ENCODE results near the gene ATP2A1.
"Not testable (repeated sequence)": the region's sequence is repeated elsewhere in the genome, so short reads cannot be mapped to it uniquely, and the experiment has no call there.

Gene ATP2A1

GRCh38 chr16:28881565-28881964 is 3.3 kb downstream of the ATP2A1 start:
- not testable (repeated sequence) for DNase-seq, ATAC-seq

DNA sequence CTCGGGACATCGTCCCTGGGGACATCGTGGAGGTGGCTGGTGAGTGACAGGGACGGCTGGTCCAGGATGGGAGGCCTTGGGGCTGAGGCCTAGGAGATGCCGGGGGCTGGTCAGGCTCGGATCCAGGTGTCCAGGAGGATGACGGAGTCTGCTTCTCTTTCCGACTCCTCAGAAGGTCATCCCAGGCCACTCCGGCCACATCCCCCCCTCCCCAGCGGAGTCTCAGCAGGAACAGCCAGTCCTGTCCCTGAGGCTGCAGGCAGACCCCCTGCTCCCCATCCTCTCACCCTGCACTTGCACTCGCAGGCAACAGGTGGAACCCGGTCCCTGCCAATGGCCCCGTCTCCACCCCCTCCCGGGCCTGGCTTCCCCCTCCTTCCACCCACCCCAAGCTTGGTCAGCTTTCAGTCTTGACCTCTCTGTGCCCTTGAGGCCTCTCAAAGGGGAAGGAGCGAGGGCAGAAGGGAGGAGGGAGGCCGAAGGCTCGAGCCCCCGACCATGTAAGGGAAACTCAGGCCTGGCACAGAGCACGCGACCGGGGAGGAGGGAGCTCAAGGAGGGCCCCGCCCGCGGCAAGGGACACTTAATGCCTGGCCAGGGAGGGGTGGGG is 4.4 kb downstream of the ATP2A1 start:
- ATAC-seq = no peak

GRCh38 chr16:28883221-28883996 is 5.1 kb downstream of the ATP2A1 start:
- ATAC-seq (no peak), DNase-seq (no peak)

More for the DNA sequence above, 4.4 kb downstream of the ATP2A1 start:
- no peak for DNase-seq

GRCh38 chr16:28884045-28884444 is 5.8 kb downstream of the ATP2A1 start:
- DNase-seq (no peak), ATAC-seq (no peak)

DNA sequence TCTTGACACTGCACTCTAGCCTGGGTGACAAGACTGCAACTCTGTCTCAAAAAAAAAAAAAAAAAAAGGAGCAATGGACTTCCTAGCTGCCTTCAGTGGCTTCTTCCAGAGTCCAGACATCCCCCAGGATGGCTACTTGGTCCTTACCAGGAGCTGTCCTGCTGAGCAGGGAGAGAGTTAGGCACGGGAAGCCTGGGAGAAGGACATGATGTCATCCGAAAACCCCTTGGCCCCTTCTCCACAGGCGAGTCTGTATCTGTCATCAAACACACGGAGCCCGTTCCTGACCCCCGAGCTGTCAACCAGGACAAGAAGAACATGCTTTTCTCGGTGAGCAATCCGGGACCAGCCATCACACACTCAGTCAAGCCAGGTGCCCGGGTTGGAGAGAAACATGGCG is 8.7 kb downstream of the ATP2A1 start:
- ATAC-seq (no peak), DNase-seq (no peak)

DNA sequence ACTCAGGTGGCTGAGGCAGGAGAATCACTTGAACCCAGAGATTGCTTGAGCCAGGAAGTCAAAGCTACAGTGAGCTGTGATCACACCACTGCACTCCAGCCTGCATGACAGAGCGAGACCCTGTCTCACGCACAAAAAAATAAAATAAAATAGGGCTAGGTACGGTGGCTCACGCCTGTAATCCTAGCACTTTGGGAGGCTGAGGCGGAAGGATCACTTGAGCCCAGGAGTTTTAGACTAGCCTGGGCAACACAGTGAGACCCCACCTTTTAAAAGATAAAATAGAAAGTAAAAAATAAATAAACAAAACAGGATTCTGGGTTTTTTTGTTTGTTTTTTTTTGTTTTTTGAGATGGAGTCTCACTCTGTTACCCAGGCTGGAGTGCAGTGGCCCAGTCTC is 12.1 kb downstream of the ATP2A1 start:
- not testable (repeated sequence) for ATAC-seq, DNase-seq

DNA sequence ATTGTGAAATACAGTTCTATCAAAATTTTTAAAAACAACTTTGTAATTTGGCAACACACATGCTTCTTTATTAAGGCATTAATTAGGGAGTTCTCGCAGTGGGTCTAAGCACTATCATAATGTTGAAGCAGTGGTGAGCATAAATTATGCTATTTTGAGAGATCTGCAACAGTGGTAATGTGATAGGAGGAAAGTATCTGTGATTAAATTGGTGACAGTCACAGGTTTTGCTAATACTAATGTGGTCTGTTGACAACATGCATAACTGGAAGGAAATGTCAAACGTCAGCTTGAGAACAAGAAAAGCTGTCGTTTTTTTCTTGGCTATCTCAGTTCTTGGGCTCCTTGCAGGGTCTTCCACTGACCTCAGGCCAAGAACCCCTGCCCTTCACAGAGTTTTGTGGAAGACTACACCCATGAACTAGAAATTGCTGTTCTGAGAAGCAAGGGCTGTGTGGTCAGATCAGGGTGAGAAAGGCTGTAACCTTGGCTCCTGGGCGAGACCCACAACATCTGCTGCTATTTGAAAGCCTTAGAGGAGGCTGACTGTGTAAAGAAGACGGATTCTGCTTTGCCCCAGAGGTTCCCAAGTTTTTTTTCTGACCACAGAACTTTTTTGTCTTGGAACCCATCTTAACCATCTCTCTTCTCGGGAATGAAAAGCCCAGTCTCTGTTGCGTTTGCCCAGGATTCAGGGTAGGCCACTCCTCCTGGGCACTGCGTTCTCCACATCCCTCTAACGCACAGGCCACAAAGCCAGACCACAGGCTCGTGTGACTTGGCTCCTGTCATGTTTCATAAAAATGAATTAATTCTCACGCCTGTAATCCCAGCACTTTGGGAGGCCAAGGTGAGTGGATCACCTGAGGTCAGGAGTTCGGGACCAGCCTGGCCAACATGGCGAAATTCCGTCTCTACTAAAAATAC is 13.9 kb downstream of the ATP2A1 start:
- DNase-seq (no peak), ATAC-seq (no peak)

- DNase-seq (no peak), ATAC-seq (no peak)
These were observed 15.0 kb downstream of the ATP2A1 start for GRCh38 chr16:28893291-28893690.

DNA sequence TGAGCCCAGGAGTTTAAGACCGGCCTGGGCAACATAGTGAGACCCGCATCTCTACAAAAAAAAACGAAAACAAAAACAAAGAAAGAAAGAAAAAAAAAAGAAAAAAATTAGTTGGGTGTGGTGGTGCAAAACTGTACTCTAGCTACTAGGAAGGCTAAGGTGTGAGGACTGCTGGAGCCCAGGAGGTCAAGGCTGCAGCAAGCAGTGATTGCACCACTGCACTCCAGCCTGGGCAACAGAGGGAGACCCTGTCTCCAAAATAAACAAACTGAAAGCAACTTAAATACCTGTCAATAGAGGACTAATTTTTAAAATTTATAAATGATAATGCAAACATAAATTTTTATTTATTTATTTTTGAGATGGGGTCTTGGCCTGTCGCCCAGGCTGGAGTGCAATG is 17.3 kb downstream of the ATP2A1 start:
- ATAC-seq (no peak), DNase-seq (no peak)

GRCh38 chr16:28897826-28898225 is 19.5 kb downstream of the ATP2A1 start:
- no peak for ATAC-seq
- DNase-seq = no peak

- ATAC-seq (no peak), DNase-seq (no peak)
These were observed 20.0 kb downstream of the ATP2A1 start for GRCh38 chr16:28898266-28898665.

DNA sequence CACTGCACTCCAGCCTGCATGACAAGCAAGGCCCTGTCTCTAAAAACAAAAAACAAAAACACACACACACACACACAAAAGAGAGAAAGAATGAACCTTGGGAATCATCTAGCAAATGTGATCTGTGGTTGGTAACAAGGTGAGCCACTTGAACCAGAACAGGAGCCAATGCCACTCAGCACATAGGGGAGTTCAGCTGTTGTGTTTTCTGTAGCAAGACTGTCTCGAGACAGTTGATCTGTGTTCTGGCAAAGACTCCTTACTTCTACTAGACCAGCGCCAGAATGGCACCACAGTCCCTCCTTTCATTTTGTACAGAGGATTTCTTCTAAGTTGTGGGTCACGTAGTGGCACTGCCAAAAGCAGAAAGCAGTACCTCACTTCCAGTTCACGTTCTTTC is 20.7 kb downstream of the ATP2A1 start:
- no peak for ATAC-seq
- DNase-seq = no peak

GRCh38 chr16:28899882-28900590 is 21.7 kb downstream of the ATP2A1 start:
- no peak for ATAC-seq
- no peak for DNase-seq

DNA sequence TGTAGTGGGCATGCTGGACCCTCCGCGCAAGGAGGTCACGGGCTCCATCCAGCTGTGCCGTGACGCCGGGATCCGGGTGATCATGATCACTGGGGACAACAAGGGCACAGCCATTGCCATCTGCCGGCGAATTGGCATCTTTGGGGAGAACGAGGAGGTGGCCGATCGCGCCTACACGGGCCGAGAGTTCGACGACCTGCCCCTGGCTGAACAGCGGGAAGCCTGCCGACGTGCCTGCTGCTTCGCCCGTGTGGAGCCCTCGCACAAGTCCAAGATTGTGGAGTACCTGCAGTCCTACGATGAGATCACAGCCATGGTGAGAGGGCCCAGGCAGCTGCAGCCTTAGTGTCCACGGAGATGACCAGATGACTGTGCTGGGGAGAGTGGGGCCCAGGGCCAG is 22.3 kb downstream of the ATP2A1 start:
- DNase-seq = no peak
- no peak for ATAC-seq

DNA sequence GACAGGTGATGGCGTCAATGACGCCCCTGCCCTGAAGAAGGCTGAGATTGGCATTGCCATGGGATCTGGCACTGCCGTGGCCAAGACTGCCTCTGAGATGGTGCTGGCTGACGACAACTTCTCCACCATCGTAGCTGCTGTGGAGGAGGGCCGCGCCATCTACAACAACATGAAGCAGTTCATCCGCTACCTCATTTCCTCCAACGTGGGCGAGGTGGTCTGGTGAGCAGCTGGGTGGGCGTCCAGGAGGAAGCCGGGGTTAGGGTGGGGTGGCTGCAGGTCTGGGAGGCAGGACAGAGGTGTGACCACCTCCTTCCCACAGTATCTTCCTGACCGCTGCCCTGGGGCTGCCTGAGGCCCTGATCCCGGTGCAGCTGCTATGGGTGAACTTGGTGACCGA is 23.6 kb downstream of the ATP2A1 start:
- no peak for ATAC-seq
- DNase-seq = no peak

DNA sequence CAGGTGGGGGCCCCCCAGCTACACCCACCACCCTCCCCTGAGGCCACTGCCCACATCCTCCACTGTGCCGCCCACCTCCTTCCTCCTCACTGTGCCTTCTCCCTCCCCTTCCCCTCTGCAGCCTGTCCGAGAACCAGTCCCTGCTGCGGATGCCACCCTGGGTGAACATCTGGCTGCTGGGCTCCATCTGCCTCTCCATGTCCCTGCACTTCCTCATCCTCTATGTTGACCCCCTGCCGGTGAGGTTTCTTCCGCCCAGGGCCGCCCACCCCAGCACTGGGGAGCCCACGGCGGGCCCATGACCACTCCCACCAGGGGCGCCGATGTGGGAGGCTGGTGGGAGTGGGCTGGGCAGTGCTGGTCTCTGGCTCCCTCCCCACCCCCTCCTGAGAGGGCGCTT is 24.6 kb downstream of the ATP2A1 start:
- DNase-seq (no peak), ATAC-seq (peak; percentile 12)

DNA sequence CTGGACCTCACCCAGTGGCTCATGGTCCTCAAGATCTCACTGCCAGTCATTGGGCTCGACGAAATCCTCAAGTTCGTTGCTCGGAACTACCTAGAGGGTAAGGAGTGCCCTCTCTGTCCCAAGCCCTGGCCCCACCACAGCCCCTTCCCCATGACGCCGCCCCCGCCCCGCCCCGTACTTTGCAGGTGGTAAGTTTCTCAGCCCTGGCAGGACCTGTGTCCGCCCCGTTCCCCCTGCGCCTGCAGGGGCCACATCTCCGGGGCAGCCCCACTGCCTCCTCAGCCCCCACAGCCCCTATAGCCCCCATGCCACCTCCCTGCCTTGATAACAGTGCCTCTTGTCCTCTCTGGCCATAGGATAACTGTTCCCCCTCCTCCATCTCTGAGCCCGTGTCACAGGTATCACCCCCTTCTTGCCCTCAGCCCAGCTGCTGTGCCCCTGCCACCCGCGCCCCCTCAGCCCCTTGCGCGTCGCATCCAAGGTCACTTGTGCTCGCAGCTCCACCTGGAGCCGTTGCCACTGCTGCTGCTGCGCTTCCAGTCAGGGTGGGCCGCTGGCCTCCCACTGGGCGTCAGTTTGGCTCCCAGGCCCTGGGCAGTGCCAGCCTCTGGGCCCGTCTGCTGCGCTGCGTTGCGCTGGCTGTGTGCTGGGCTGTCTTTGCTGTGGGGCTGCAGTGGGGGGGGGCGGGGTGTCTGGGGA is 25.2 kb downstream of the ATP2A1 start:
- no peak for DNase-seq

GRCh38 chr16:28904363-28904762 is 26.1 kb downstream of the ATP2A1 start:
- ATAC-seq = no peak

More for the DNA sequence above, 25.2 kb downstream of the ATP2A1 start:
- ATAC-seq = no peak

DNA sequence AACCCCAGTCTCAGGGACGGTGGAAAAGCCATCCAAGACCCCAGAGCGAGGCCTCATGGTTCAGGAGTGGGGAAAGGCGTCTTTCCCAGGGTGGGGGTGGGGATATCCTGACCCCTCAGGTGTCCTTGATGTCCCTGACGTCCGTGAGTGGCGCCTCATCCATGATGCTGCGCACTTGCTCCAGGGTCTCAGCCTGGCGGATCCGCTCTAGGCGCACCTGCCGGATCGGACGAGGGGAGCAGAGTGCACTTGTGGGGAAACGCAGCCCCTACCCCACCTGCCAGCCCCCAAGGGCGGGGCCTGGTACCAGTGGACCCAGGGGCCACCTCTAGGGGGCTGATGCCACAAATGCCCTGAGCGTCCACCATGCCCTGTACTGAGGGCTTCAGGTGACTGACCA is 26.5 kb downstream of the ATP2A1 start:
- DNase-seq (no peak), ATAC-seq (no peak)

More at GRCh38 chr16:28904363-28904762, 26.1 kb downstream of the ATP2A1 start:
- no peak for DNase-seq

- ATAC-seq = no peak
These were observed 27.0 kb downstream of the ATP2A1 start for GRCh38 chr16:28905229-28905754.

DNA sequence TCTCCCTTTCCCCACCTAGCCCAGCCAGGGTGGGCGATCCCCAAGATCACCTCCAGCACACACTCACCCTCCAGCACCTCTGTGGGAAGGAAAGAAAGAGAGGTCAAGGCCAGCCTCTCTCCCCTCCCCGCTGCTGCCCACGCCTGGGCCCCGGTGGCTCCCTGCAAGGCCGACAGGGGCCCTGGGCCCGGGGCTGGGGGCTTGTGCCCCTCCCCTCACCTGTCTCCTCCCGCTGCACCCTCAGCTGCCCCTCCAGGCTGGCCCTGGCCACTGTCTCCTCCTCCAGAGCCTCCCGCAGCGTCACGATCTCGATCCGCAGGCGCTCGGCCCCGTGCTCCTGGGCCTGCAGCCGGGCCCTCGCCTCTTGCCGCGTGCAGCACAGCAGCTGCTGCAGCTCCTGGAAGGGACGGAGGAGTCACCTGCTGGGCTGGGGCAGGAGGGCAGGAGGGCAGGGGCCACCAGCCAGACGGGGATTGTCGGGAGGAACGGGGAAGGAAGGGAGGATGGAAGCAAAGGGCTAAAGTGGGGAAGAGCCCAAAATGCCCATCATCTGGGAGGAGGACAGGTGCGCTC is 27.6 kb downstream of the ATP2A1 start:
- DNase-seq (no peak), ATAC-seq (no peak)

More at GRCh38 chr16:28905229-28905754, 27.0 kb downstream of the ATP2A1 start:
- no peak for DNase-seq
